IPS-NIHi11 (cell line): ENCODE measurements around the gene LDLRAD3.
A peak's percentile ranks its signal among the peaks of the same experiment; 100 is the strongest.
"Not testable (repeated sequence)": the region's sequence is repeated elsewhere in the genome, so short reads cannot be mapped to it uniquely, and the experiment has no call there.

ENCODE experiments used
- DNase-seq: peaks from one replicate; pipeline ENCODE4 v3.0.0; 2012; ENCODE audit warnings: mixed read lengths, low spot score

LDLRAD3 gene

DNA sequence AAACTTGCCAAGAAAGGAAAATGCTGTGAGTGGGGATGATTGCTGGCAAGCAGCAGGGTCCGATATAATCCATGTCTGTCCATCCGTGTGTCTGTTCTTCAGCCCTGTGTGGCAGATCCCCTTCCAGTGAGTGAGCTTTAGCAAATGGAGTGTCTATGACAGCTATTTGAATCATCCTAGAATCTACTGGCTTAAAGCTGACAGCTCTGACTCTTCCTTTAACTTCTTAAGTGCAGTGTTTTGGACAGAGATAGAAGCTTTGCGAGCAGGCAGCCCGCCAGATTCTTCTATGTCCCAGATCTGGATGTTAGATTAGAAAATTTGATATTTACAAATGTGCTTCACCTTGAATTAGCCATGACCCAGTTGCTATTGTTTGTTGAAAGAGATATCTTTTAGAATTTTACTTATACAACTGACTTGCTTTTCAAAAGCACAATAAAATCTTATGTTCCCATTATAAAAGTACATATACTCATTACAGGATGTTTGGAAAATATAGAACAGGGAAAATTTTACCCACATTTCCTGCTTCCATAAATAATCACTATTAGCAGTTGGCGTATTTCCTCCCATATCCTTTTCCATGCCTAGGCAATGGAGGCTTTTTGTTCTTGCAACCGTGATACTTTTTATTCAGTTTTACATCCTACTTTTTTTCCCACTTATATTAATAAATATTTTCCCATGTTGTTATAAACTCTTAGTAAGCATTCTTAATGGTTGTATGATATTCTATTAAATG, 220.8 kb downstream of the LDLRAD3 start:
- no peak for DNase-seq

DNA sequence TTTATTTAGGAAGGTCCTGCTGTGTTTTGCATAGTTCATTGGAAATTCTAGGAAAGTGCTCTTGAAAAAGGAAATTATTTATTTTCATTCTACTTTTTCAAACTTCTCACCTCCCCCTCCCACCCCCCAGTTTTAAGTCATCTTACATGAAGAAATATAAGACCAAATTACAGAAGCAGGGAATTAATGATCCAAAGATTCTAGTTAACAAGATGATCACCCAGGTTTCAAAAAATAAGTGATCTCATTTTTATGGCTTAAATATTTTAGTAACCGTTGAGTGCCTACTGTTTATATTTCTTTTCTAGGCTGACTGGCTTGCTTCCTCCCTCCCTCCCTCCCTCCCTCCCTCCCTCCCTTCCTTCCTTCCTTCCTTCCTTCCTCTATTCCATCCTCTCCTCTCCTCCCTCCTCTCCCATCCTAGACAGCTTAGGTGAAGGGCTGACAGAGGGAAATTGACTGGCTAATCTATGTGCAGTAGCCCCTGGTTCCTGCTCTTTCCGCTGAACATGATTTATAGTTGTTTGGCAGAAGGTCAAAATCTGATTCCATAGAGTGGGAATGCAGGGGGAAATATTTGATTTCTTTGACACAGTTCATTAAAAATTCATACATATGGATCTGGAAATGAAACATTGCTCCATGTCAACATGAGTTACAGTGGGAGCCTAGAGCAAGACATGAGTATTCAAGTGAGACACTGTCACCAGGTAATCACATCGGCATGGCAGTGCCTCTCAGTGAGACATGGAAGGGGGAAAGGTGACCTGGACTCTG, 221.9 kb downstream of the LDLRAD3 start:
- DNase-seq, result no peak

DNA sequence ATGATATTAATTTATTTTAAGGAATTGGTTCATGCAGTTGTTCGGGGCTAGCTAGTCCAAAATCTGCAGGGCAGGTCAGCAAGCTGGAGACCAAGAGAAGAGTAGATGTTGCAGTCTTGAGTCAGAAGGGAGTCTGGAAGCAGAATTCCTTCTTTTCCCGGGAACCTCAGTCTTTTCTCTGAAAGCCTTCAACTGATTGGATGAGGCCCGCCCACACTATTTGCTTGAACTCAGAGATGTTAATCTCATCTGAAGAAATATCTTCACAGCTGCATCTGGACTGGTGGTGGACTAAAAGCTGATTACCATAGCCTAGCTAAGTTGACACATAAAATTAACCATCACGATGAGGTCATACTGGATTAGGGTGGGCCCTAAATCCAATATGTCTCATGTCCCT, 223.2 kb downstream of the LDLRAD3 start:
- no peak for DNase-seq

- DNase-seq, result no peak
Measured at GRCh38 chr11:36167729-36168128, 223.9 kb downstream of the LDLRAD3 start.

- DNase-seq, result no peak
Measured at GRCh38 chr11:36177836-36178235, 234.0 kb downstream of the LDLRAD3 start.

DNA sequence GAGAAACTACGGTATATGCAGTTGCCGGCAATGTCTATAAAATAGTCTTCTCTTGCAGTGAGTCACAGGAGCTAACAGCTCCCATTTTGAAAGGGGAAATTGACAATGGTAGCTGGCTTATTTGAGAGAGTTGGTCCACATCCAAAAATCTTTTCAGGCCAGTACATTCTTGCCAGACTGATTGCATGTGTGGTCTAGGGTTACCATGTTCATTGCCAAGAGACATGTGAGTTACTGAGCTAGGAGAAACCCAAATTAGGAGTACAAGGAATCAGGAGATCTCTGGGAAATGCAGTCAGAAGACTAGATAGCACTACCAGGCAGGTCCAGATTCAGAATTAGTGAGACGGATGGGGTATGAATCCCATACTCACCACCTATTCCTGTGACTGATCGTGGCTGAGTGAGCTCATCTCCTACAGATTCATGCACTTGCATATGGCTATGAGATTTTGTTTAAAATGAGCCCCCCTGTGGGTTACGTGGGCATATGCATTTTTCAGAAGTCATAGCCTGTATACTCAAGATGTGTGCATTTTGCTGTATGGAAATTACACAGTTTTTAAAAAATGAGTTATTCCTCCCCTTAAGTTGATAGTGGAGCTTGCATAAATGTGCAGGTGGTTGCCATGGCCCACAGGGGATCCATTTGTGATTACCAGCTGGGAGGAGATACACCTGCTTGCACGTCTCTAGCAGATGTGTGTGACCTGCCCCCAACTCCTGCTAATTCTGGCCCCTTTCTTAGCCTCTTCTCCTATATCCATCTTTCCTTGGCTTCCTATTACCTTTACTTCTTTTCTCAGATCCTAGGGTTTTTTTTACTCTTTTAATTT, 242.7 kb downstream of the LDLRAD3 start:
- DNase-seq, result no peak

GRCh38 chr11:36187622-36188021, 243.8 kb downstream of the LDLRAD3 start:
- DNase-seq, result no peak

- not testable (repeated sequence) for DNase-seq
Measured at GRCh38 chr11:36189735-36190134, 245.9 kb downstream of the LDLRAD3 start.

GRCh38 chr11:36191941-36192340, 248.1 kb downstream of the LDLRAD3 start:
- no peak for DNase-seq

GRCh38 chr11:36192425-36193289, 248.8 kb downstream of the LDLRAD3 start:
- DNase-seq, result no peak

DNA sequence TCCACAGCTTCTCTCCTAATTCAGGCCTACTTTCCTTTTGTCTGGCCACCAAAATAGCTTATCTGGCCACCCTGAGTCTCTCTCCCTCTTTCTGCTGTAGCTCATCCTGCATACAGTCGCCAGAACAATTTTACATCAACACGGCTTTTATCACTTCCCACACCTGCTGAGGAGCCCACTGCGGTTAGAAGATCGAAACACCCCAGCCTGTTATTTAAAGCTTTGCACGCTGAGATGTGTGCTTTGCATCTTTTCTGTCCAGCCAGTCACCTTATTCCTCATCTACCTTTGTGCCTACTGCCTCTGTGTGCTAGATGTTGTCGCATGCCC, 249.4 kb downstream of the LDLRAD3 start:
- no peak for DNase-seq

DNA sequence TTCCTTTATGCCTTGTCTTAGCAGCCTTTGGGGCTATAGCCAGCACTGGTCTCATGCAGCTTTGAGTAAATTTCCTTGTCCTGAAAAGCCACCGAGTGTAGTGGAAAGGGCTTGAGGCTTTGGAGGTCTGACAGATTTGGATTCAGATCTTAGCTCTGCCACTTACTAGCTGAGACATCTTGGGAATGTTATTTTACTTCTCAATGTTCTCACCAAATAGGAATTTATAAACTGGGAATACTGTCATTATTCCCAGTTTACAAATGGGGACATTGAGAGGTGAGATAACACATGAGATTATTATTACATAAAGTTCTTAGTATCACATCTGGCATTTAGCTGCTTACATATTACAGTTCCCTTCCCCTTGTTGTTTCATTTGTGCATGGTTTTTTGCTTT, 249.9 kb downstream of the LDLRAD3 start:
- DNase-seq, result no peak

DNA sequence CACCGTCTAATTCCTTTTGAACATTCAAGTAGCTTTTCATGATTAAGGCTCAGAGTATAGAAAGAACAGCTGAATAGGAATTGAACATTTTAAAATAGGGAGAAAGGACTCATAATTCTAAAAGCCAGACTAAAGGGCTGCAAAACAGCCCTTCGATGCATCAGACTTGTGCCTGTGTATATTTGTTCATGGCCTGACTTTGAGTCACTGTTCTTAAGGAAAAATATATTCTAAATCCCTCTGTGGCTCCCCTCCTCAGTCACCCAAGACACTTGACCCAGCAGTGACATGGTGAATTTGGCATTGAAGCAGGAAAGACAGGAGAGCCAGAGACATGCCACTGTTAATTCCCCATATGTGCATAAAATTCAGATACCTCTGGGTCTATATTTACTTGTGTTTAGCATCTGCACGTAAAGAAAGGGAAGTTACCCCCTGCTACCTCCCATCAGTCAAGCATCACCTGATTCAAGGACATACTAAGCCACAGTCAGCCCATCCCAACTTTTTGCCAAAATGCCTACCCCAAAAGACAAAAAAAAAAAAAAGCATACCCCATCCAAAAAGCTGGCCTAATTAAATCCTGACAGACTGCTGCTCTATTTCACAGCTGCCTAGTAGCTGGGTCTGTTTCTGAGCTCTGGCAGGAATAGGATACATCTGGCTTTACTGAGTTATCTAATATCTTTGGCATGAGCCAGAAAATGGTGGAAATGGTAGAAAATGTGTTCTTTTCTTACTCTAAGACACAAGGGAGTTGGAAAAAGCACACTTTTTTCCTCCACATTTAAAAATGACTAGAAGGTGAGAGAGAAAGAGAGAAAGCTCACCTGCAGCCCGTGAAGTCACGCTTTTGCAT, 251.9 kb downstream of the LDLRAD3 start:
- DNase-seq, result no peak

DNA sequence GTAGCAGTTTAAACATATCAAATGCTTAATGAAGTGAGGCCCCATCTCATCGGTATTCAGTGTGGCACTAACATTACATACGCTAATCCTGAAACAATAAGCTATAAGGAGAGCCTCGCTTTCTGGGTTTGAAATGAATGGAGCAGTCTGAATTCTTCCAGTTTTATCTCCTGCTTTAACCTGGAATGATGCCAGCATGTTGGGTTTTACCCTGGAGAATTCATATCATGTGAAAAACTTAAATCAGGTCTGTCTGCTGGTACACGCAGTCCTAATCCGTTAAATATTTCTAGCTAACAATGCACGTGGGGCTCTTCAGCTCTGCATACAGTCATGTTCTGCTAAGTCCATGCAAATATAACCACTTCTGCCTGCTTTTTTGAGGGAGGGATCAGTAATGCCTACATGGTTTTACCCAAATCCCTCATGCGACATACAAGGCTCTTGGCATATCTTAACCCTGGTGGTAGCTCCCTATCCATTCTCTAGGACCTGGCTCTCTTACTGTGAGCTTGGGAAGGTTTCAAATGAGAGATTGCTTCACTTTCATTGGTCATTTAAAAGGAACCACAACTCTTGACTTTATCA, 252.6 kb downstream of the LDLRAD3 start:
- no peak for DNase-seq

- DNase-seq, result no peak
Measured at GRCh38 chr11:36201411-36201810, 257.5 kb downstream of the LDLRAD3 start.

GRCh38 chr11:36205536-36205935, 261.7 kb downstream of the LDLRAD3 start:
- DNase-seq, result no peak

DNA sequence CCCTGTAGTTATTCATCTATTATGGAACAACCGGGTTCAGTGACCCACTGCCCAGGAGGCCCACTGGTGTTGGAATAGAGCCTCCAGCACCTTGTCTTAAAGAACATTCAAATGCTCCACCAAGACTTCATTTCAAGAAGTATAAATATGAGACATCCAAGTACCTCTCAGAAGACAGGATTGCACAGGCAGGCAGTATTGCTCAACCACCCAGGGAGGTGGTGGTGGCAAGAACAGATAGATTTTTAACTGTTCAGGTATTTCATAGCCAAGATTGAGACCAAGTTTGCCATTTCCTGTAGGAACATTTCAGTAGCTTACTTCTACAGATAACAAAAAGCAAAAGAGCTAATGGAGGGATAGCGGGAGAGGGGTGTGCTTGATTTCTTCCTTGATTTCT, 266.7 kb downstream of the LDLRAD3 start:
- no peak for DNase-seq

GRCh38 chr11:36211761-36212430, 268.0 kb downstream of the LDLRAD3 start:
- peak; percentile 20 for DNase-seq

DNA sequence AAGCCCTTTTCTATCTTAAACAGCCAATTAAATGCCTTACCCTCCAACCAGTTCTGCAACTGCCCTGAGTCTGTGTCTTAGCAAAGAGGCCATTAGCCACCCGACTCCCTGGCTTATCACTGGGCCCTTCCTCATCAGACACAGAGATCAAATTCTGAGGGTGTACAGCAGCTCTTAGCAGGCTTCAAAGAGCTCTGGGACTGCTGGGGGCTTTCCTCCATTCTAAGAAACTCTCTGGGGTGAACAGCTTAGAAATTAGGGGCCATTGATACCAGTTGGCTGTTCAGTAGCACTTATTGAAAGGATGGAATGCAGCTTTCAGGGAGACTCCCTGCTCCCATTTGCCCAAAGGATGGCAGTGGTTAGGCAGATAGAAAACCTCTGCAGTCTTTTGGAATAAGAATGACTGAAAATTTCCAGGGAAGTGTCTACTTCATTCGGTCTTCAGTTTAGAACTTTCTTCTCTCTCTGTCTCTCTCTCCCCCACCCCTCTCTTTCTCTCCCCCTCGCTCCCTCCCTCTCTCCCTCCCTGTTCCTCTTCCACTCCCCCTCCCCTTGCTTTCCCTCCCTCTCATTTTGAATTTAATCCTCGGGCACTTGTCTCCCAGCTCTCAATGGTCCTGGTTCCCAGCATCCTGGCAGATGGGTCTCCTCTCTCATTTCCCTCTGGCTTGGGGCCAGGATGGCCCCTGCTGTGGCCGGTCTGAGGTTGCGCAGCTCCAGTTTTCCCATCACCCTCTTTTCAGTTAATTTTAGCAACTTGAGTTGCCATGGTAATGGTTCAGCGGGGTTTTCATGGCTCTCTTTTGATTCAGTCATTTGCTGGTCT, 268.9 kb downstream of the LDLRAD3 start:
- no peak for DNase-seq
